Mucosa of descending colon (tissue), 3 donors: ENCODE measurements around the gene PWWP2B. TPM values are rescaled to one million over a fixed set of nuclear protein-coding genes. Genes with fewer than 3 reads are reported as not detected.

ENCODE experiments used
- ATAC-seq: fragments of 200-7000 bp; cut with Tn5 transposase; one replicate; pipeline ENCODE4 v1.9.1; 2020; ENCODE audit warnings: mild to moderate bottlenecking, moderate library complexity
- DNase-seq, 3 donors: peaks; one replicate each; pipeline ENCODE4 v3.0.0-alpha.2; 2020
- H3K36me3 ChIP-seq: fragments of 200-600 bp; one replicate; pipeline ENCODE4 v1.8.0; 2021; ENCODE audit warnings: low read depth, mild to moderate bottlenecking
- H3K4me1 ChIP-seq: fragments of 200-600 bp; one replicate; pipeline ENCODE4 v1.8.0; 2021; ENCODE audit warnings: low read depth, mild to moderate bottlenecking
- H3K4me3 ChIP-seq: fragments of 200-600 bp; one replicate; pipeline ENCODE4 v1.8.0; 2021; ENCODE audit warnings: mild to moderate bottlenecking
- H3K9me3 ChIP-seq: fragments of 200-600 bp; one replicate; pipeline ENCODE4 v1.8.0; 2021; ENCODE audit warnings: mild to moderate bottlenecking
- CTCF ChIP-seq: fragments of 200-600 bp; IDR thresholded peaks from one replicate; pipeline ENCODE4 v1.8.0; 2022; ENCODE audit warnings: antibody characterized with exemption, mild to moderate bottlenecking
- intact Hi-C, 2 donors: fragments of 100-400 bp; cut with DNase I in 1 of 2; cut with micrococcal nuclease in 1 of 2; formaldehyde crosslinking; loops; one replicate each; pipeline versions ENCODE4 v1.11.0 to v1.11.1; 2022; cut with DNase I, micrococcal nuclease
- total RNA-seq, 3 donors: library from RNA; stranded (reverse); fragmentation: NEBNext Ultra II Directional in 2 of 3; extraction: Animal tissue kit (Norgen Biotek cat#: 25700) in 2 of 3; gene quantifications; one replicate each; pipeline versions ENCODE4 v1.2.1 to v1.2.4, GENCODE V29; 2021 to 2023
- donor health status: DM: no; HTN: no; CAD: no; lungs with moderate emphysema.
- donor health status: DM: no; HTN: no; CAD: no.
- donor health status: DM: no; HTN: yes; CAD: no.

Gene PWWP2B
- total RNA-seq, 3 donors from 2014 or later: 37.7 to 55.6 (median 41.7) TPM

GRCh38 chr10:132359305-132360040 lies 37.5 kb upstream of the PWWP2B start:
- H3K4me3 ChIP-seq: no peak overlapping the region
- ATAC-seq (no peak), DNase-seq (peak in 1 of 3 donors; percentile 32)
- no peaks in the 10 kb centered on the region for H3K36me3 ChIP-seq
- no peaks in the 10 kb centered on the region for H3K4me1 ChIP-seq
- TF ChIP-seq CTCF: no peak
- no peaks in the 10 kb centered on the region for H3K9me3 ChIP-seq
- intact Hi-C loops: loop anchor here in 1 of 2 donors (10.0 kb wide), 1 partner anchor 135 kb away; no protein-coding TSS in a partner anchor

DNA sequence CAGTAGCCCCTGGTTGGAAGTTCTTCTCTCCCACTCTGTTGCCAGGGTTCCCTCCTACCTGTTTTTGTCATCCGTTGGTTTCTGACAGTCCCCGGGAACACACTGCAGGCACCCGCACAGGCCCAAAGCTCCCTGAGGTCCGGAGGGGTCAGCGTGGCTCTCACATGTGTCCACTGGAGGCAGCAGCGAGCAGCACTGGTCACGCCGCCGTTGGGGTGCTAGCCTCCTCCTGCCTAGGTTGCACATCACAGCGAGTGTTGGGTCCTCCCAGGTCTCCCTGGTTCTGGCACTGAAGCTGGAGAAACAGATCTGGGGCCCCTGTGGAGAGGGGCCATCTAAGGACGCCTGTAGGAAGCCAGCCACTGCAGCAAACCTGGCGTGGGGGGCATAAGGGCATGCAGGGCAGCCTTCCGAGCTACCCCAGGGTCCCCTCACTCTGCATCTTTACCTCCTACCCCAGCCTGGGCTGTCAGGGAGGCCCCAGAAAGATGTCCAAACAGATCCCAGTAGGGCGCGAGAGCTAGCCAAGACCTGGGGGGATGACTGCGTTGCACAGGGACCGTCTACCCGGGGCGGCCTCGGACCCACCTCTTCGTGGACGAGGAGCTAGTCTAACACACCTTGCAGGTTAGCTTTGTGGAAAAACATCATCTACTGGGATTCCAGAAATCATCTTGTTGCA lies 36.1 kb upstream of the PWWP2B start:
- Histone ChIP-seq H3K4me1 (no peaks in the 10 kb centered on the region), H3K4me3 (no peak overlapping the region), H3K36me3 (no peaks in the 10 kb centered on the region), H3K9me3 (no peaks in the 10 kb centered on the region)
- peak; percentile 50 for TF ChIP-seq CTCF
- peak in 2 of 3 donors; percentile 36 to 47 for DNase-seq
- peak; percentile 62 for ATAC-seq
- intact Hi-C loops: no loop called here

- Histone ChIP-seq H3K36me3 (no peaks in the 10 kb centered on the region), H3K9me3 (no peaks in the 10 kb centered on the region), H3K4me1 (no peaks in the 10 kb centered on the region), H3K4me3 (no peak overlapping the region)
- peak in 1 of 3 donors; percentile 34 for DNase-seq
- intact Hi-C loops: no loop called here
- TF ChIP-seq CTCF: no peak
- no peak for ATAC-seq
Observed at GRCh38 chr10:132361581-132362101, 35.4 kb upstream of the PWWP2B start.

DNA sequence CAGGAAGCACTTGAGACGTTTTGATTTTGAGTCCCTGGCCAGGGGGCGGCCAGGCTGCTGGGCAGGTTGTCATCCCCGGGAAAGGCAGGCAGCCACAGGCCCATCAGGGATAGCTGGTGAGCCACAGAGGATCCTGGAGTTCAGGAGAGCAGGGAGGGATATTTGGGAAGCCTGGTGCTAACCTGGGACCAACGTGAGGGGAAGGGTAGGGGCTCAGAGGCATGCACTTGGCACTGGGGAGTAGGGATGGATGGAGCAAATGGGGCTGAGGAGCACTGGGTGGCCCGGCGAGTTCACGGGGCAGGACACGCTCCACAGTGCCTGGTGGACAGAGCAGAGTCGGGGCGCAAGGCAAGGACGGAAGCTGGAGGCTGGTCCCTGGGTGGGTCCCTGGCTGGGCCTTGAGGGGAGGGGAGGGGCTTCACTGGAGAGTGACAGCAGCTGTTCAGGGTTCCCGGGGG lies 34.8 kb upstream of the PWWP2B start:
- Histone ChIP-seq H3K4me3 (no peak overlapping the region), H3K4me1 (no peaks in the 10 kb centered on the region), H3K9me3 (no peaks in the 10 kb centered on the region), H3K36me3 (no peaks in the 10 kb centered on the region)
- intact Hi-C loops: no loop called here
- ATAC-seq (no peak), DNase-seq (peak in 1 of 3 donors; percentile 44)
- no peak for TF ChIP-seq CTCF

DNA sequence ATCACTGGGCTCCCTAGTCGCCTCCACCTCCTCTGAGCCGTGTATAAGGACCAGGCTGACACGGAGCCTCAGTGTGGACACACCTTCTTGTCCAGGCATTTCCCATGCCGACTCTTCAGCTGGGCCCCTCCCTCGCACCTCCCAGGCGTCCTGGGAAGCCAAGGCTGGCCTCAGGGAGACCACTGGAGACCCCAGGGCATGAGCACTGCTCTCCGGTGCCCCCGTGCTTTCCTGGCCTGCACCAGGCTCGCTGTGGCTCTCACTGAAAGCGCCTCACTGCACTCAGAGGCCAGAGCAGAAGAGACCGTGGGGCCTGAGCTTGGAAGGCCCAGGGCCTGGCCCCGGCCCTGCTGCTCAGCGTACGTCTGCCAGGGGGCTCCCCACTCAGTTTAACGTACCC lies 33.6 kb upstream of the PWWP2B start:
- Histone ChIP-seq H3K4me1 (no peaks in the 10 kb centered on the region), H3K36me3 (no peaks in the 10 kb centered on the region), H3K9me3 (no peaks in the 10 kb centered on the region), H3K4me3 (no peak overlapping the region)
- intact Hi-C loops: no loop called here
- ATAC-seq (no peak), DNase-seq (peak in 1 of 3 donors; percentile 27)
- TF ChIP-seq CTCF: no peak
